Pancreas (tissue), 10 donors: ENCODE results near the gene CALR3. TPM values are rescaled to one million over a fixed set of nuclear protein-coding genes. Genes with fewer than 3 reads are reported as not detected.
A peak's percentile ranks its signal among the peaks of the same experiment; 100 is the strongest.

Source experiments
- ATAC-seq, 4 donors: fragments of 200-7000 bp; cut with Tn5 transposase; one replicate each; pipeline versions ENCODE4 v1.8.0 to v1.9.1; 2020; ENCODE audit warnings: mild to moderate bottlenecking in 4 of 4, moderate library complexity in 4 of 4
- DNase-seq, 6 donors: peaks; one replicate each; pipeline ENCODE4 v3.0.0-alpha.2; 2020
- FAIRE-seq: peaks from 2 replicates; lab custom pipeline; 2012; peaks lifted over from hg19 to GRCh38; lab: Jason Lieb, UNC
- H3K27ac ChIP-seq, 4 donors: fragments of 200-600 bp; sonication (generic); 1 replicate in 3 of 4; 2 replicates in 1 of 4; pipeline versions ENCODE4 v1.5.0 to v1.8.0; 2020
- H3K27me3 ChIP-seq, 4 donors: fragments of 200-600 bp; one replicate each; pipeline ENCODE4 v1.8.0; 2021
- H3K36me3 ChIP-seq, 3 donors: fragments of 200-600 bp; sonication (generic) in 1 of 3; one replicate each; pipeline versions ENCODE4 v1.5.0 to v1.8.0; 2020 to 2021
- H3K4me1 ChIP-seq, 3 donors: fragments of 200-600 bp; one replicate each; pipeline ENCODE4 v1.8.0; 2021
- H3K4me3 ChIP-seq, 4 donors: fragments of 200-600 bp; sonication (generic) in 2 of 4; one replicate each; pipeline versions ENCODE4 v1.5.0 to v1.8.0; 2020 to 2021
- H3K9me3 ChIP-seq, 4 donors: fragments of 200-600 bp; one replicate each; pipeline ENCODE4 v1.8.0; 2021
- WGBS, 2 donors: extraction: QIAGEN DNeasy Blood & Tissue Kit; methylation state at CpG; one replicate each; pipeline ENCODE4 v1.1.7; 2013; 5-methylcytosine and 5-hydroxymethylcytosine counted together
- intact Hi-C, 3 donors: fragments of 100-400 bp; cut with DNase I; formaldehyde crosslinking; loops; one replicate each; pipeline versions ENCODE4 v1.11.1 to v1.14.2; 2022
- polyA plus RNA-seq, 2 donors: library from polyadenylated mRNA; stranded (reverse); fragments of 200-250 nt; gene quantifications; one replicate each; pipeline ENCODE4 v1.2.3, GENCODE V29; 2013
- total RNA-seq, 6 donors: library from RNA; stranded (reverse); fragmentation: NEBNext Ultra II Directional in 4 of 6; extraction: Animal tissue kit (Norgen Biotek cat#: 25700) in 4 of 6; gene quantifications; one replicate each; pipeline versions ENCODE4 v1.2.1 to v1.2.4, GENCODE V29; 2021 to 2023
- TF ChIP-seq, protein P1 (sequence below), 4 donors: fragments of 200-600 bp; sonication (generic) in 3 of 4; IDR thresholded peaks; one replicate each; pipeline versions ENCODE4 v1.5.0 to v1.8.0; 2021; ENCODE audit warnings: antibody characterized with exemption in 4 of 4
- donor health status: healthy with polysubstance abuse.
- donor health status: DM: no; HTN: no; CAD: no; lungs with moderate emphysema.
- donor health status: DM: no; HTN: no; CAD: no.
- donor health status: control.
- donor health status: control.
- donor health status: Bipolar disorder and iron deficiency.
- donor health status: DM: yes; HTN: yes; CAD: no.
- donor health status: DM: no; HTN: no; CAD: no.
- donor health status: DM: no; HTN: no; CAD: no.
- donor health status: DM: yes; HTN: yes; CAD: no.

The CALR3 gene
- total and polyA plus RNA-seq, 8 donors: 0.07 TPM; not detected in 7

DNA sequence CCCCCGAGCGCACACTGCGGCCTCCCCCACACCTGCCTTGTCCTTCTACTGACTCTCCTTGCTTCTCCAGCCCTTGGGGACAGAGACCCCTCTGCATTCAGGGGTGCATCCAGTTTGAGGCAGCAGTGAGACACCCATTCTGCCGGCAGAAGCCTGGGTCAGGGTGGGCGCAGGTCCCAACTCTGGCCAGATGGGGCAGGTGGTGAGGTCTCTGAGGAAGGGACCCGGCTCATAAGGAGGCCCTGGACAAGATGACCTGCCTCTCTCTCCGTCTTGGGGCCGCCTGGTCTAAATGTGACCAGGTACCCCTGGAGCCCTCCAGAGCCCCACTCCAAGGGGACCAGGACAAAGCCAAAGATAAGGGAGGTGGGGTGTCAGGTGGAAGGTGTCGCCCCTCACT is 40.2 kb upstream of the CALR3 start:
- H3K27me3 ChIP-seq: no peaks in the 10 kb centered on the region
- no peaks in the 10 kb centered on the region for H3K9me3 ChIP-seq
- H3K4me3 ChIP-seq: no peak overlapping the region
- peaks cover 5 to 14% (median 8%) of the 10 kb centered on the region in 3 donors for H3K4me1 ChIP-seq
- WGBS, 2 donors: 91% methylated on average over 9 of the region's 9 CpGs
- FAIRE-seq: no peak
- H3K36me3 ChIP-seq: peaks cover 5 to 45% (median 40%) of the 10 kb centered on the region in 3 donors
- intact Hi-C loops: no loop called here
- TF ChIP-seq, protein P1, sequence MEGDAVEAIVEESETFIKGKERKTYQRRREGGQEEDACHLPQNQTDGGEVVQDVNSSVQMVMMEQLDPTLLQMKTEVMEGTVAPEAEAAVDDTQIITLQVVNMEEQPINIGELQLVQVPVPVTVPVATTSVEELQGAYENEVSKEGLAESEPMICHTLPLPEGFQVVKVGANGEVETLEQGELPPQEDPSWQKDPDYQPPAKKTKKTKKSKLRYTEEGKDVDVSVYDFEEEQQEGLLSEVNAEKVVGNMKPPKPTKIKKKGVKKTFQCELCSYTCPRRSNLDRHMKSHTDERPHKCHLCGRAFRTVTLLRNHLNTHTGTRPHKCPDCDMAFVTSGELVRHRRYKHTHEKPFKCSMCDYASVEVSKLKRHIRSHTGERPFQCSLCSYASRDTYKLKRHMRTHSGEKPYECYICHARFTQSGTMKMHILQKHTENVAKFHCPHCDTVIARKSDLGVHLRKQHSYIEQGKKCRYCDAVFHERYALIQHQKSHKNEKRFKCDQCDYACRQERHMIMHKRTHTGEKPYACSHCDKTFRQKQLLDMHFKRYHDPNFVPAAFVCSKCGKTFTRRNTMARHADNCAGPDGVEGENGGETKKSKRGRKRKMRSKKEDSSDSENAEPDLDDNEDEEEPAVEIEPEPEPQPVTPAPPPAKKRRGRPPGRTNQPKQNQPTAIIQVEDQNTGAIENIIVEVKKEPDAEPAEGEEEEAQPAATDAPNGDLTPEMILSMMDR (IDR thresholded peaks at IDR 0.05): no peak
- no peak for DNase-seq
- no peak overlapping the region for H3K27ac ChIP-seq
- ATAC-seq: no peak

DNA sequence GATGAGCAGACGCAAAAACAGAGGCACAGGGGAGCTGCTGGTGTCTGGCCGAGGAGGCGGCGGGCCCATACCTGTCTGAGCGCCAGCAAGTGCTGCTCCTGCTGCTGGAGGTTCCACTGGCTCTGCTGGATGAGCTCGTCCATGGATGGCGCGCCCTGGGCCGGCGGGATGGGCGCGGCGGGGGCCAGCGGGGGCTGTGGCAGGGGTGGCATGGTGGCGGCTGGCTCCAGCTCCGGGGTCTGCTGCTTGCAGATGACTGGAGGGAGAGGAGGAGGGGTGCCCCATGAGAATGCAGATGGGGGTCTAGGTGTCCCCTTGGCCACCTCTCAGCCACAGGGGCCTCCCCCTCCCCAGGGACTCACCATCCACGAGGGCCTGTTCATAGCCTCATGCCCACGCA is 39.4 kb upstream of the CALR3 start:
- DNase-seq (peak in 1 of 6 donors; percentile 67), FAIRE-seq (no peak), ATAC-seq (no peak)
- no peak overlapping the region for H3K4me3 ChIP-seq
- TF ChIP-seq, protein P1 (IDR thresholded peaks at IDR 0.05): no peak
- H3K36me3 ChIP-seq: peaks cover 6 to 52% (median 47%) of the 10 kb centered on the region in 3 donors
- intact Hi-C loops: no loop called here
- H3K27ac ChIP-seq: no peak overlapping the region
- 94 to 95% methylated on average over 17 to 18 of the region's 18 CpGs for WGBS, 2 donors
- no peaks in the 10 kb centered on the region for H3K9me3 ChIP-seq
- H3K27me3 ChIP-seq: no peaks in the 10 kb centered on the region
- peaks cover 0 to 8% (median 1%) of the 10 kb centered on the region in 3 donors for H3K4me1 ChIP-seq

DNA sequence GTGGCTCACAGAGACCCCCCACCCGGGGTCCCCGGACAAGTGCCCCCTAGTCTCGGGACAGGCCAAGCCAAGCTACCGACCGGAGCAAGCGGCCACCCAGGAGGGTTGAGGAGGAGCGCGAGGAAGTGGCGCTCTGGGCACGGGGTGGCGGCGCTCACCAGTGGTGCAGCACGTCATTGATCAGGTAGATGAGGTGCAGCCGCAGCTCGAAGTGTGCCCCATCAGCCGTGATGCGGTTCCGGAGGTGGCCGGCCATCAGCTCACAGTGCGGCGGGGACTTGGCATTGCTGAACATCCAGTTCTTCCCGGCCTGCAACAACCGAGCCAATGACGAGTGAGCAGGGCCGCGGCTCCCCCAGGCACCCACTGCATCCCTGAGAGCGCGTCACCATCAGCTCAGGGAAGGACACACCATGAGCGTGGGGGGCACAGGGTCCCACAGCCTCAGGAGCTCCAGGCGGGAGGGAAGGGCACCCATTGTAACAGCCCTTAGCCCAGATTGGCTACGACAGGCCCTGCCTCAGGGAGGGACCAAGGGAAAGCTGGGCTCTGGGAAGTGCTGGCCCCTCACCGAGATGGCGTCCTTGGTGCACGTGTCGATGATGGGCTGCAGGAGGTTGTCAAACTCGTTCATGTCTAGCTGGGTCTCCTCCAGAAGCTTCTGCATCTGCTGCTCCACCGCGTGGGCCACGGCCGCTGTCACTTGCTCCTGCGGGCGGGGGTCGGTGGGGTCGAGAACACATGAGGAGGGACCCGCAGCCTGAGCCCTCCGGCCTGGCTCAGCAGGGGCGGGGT is 36.7 kb upstream of the CALR3 start:
- intact Hi-C loops: no loop called here
- no peak for FAIRE-seq
- peak in 1 of 6 donors; percentile 71 for DNase-seq

DNA sequence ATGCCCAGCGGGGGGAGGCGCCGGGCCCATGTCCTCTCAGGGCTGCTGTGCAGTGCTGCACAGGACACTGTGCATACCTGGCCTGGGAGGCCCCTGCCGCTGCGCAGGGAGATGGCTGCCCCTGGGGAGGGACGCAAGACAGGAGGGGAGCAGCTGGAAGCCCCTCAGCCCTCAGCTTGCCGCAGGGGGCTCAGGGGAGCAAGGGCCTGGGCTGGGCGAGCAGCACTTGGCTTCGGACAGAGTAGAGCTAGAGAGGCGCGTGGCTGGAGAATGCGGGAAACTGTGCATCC is 35.4 kb upstream of the CALR3 start:
- WGBS, 2 donors: 94 to 97% methylated on average over 12 of the region's 12 CpGs
- Histone ChIP-seq H3K27ac (no peak overlapping the region), H3K36me3 (peaks cover 14 to 89% (median 80%) of the 10 kb centered on the region in 3 donors), H3K4me1 (no peaks in the 10 kb centered on the region), H3K27me3 (no peaks in the 10 kb centered on the region), H3K9me3 (no peaks in the 10 kb centered on the region), H3K4me3 (no peak overlapping the region)
- no peak for DNase-seq
- no peak for ATAC-seq
- intact Hi-C loops: no loop called here
- TF ChIP-seq, protein P1 (IDR thresholded peaks at IDR 0.05): no peak
- no peak for FAIRE-seq

More for the DNA sequence above, 36.7 kb upstream of the CALR3 start:
- WGBS, 2 donors: 92 to 94% methylated on average over 39 to 47 of the region's 47 CpGs
- Histone ChIP-seq H3K27ac (no peak overlapping the region), H3K36me3 (peaks cover 14 to 78% (median 68%) of the 10 kb centered on the region in 3 donors), H3K4me3 (no peak overlapping the region), H3K9me3 (no peaks in the 10 kb centered on the region), H3K27me3 (no peaks in the 10 kb centered on the region), H3K4me1 (no peaks in the 10 kb centered on the region)
- no peak for ATAC-seq
- TF ChIP-seq, protein P1 (IDR thresholded peaks at IDR 0.05): no peak
